Psoas muscle (tissue), 8 donors: ENCODE measurements around the gene BPIFA2. TPM values are rescaled to one million over a fixed set of nuclear protein-coding genes. Genes with fewer than 3 reads are reported as not detected.

ENCODE experiments used
- ATAC-seq, 4 donors: fragments of 200-7000 bp; cut with Tn5 transposase; one replicate each; pipeline ENCODE4 v1.9.1; 2020; ENCODE audit warnings: moderate library complexity in 3 of 4, mild to moderate bottlenecking in 2 of 4
- DNase-seq, 2 donors: peaks; one replicate each; pipeline ENCODE4 v3.0.0-alpha.2; 2020
- H3K27ac ChIP-seq: fragments of 200-600 bp; one replicate; pipeline ENCODE4 v1.8.0; 2022
- H3K27me3 ChIP-seq, 3 donors: fragments of 200-600 bp in 1 of 3; one replicate each; pipeline versions ENCODE4 v1.6.1 to v1.8.0; 2013 to 2022; ENCODE audit warnings: low read length in 2 of 3, mild to moderate bottlenecking in 2 of 3, moderate library complexity in 1 of 3; ENCODE audit not compliant: insufficient read depth in 3 of 3
- H3K36me3 ChIP-seq, 2 donors: fragments of 200-600 bp in 1 of 2; one replicate each; pipeline versions ENCODE4 v1.6.1 to v1.8.0; 2013 to 2022; ENCODE audit warnings: low read depth in 1 of 2, mild to moderate bottlenecking in 1 of 2, moderate library complexity in 1 of 2; ENCODE audit not compliant: insufficient read depth in 1 of 2
- H3K4me1 ChIP-seq: fragments of 200-600 bp; one replicate; pipeline ENCODE4 v1.8.0; 2022
- H3K4me3 ChIP-seq: fragments of 200-600 bp; one replicate; pipeline ENCODE4 v1.8.0; 2022; ENCODE audit warnings: mild to moderate bottlenecking
- H3K9me3 ChIP-seq: fragments of 200-600 bp; one replicate; pipeline ENCODE4 v1.8.0; 2022
- WGBS, 3 donors: extraction: QIAGEN DNeasy Blood & Tissue Kit; methylation state at CpG; one replicate each; pipeline versions ENCODE4 v1.1.6 to v1.1.7; 2013; 5-methylcytosine and 5-hydroxymethylcytosine counted together
- intact Hi-C, 2 donors: fragments of 100-400 bp; cut with DNase I; formaldehyde crosslinking; loops; one replicate each; pipeline versions ENCODE4 v1.11.0 to v1.14.2; 2022
- polyA plus RNA-seq, 3 donors: library from polyadenylated mRNA; stranded (reverse); fragments of 200-250 nt; gene quantifications; one replicate each; pipeline ENCODE4 v1.2.3, GENCODE V29; 2013
- total RNA-seq, 4 donors: library from RNA; stranded (reverse); fragmentation: NEBNext Ultra II Directional in 2 of 4; extraction: Animal tissue kit (Norgen Biotek cat#: 25700) in 2 of 4; gene quantifications; one replicate each; pipeline versions ENCODE4 v1.2.1 to v1.2.4, GENCODE V29; 2021 to 2023
- TF ChIP-seq, protein P1 (sequence below): fragments of 200-600 bp; IDR thresholded peaks from one replicate; pipeline ENCODE4 v1.8.0; 2022; ENCODE audit warnings: antibody characterized with exemption
- donor health status: healthy with polysubstance abuse.
- donor health status: DM: no; HTN: no; CAD: no; lungs with moderate emphysema.
- donor health status: Bipolar disorder and iron deficiency.
- donor health status: healthy.
- donor health status: DM: yes; HTN: yes; CAD: no.
- donor health status: DM: no; HTN: no; CAD: no.
- donor health status: DM: no; HTN: no; CAD: no.
- donor health status: DM: yes; HTN: yes; CAD: no.

The BPIFA2 gene
- total and polyA plus RNA-seq, 7 donors: not detected

DNA sequence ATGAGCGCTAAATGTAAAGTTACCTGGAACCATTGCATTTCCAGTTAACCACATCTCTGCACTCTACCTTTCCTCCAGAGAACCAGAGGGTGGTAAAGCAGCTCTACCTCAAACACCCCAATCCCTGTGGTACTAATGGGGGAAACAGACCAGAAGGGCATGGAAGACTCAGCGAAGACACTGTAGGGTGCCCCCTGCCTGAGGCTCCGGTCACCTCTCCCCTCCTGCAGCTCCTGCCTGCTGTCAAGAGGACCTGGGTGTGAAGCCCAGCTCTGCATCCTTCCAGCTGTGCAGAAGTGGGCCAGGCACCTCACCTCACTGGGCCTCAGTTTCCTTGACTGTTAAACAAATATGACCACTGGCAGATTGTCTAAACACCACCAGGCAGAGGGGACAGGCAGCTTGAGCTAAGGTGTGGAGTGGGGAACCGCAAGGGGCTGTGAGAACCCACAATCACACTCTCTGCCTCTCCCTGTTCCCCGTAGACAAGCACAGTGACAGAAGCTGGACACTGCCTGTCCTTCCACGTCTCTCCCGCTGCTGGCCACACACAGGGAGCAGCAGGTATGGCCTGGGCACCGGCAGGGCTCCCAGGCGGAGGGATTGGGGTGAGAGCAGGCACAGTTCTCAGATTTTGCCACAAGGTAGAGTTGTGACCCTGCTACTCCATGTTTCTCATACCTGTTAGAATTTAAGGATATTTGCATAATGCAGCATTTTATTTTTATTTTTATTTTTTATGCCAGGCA, 9.1 kb upstream of the BPIFA2 start:
- Histone ChIP-seq H3K36me3 (no peaks in the 10 kb centered on the region), H3K4me3 (no peak overlapping the region), H3K4me1 (no peaks in the 10 kb centered on the region), H3K9me3 (no peaks in the 10 kb centered on the region), H3K27ac (no peak overlapping the region), H3K27me3 (peaks cover 0 to 8% (median 0%) of the 10 kb centered on the region in 3 donors)
- WGBS, 3 donors: 69 to 74% (median 71%) methylated on average over 9 of the region's 9 CpGs
- ATAC-seq (no peak), DNase-seq (no peak)
- intact Hi-C loops: no loop called here
- TF ChIP-seq, protein P1, sequence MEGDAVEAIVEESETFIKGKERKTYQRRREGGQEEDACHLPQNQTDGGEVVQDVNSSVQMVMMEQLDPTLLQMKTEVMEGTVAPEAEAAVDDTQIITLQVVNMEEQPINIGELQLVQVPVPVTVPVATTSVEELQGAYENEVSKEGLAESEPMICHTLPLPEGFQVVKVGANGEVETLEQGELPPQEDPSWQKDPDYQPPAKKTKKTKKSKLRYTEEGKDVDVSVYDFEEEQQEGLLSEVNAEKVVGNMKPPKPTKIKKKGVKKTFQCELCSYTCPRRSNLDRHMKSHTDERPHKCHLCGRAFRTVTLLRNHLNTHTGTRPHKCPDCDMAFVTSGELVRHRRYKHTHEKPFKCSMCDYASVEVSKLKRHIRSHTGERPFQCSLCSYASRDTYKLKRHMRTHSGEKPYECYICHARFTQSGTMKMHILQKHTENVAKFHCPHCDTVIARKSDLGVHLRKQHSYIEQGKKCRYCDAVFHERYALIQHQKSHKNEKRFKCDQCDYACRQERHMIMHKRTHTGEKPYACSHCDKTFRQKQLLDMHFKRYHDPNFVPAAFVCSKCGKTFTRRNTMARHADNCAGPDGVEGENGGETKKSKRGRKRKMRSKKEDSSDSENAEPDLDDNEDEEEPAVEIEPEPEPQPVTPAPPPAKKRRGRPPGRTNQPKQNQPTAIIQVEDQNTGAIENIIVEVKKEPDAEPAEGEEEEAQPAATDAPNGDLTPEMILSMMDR: no peak

DNA sequence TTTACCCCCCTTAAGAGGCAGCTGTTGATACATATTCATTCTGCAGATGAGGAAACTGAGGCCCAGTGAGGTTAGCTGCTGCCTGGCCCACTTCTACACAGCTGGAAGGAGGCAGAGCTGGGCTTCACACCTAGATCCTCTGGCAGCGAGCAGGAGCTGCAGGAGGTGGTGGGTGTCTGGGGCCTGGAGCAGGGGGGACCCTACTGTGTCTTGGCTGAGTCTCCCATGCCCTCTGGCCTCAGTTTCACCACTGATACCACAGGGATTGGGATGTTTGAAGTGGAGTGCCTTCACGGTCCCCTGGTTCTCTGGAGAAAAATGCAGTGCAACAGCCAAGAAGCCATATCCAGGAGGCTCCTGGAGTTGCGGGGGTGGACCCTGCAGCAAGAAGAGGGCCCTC, 8.2 kb upstream of the BPIFA2 start:
- H3K4me1 ChIP-seq: no peaks in the 10 kb centered on the region
- no peak for ATAC-seq
- H3K9me3 ChIP-seq: no peaks in the 10 kb centered on the region
- intact Hi-C loops: loop anchor here in 1 of 2 donors (10.0 kb wide), 1 partner anchor 55 kb away; no protein-coding TSS in a partner anchor
- no peak overlapping the region for H3K4me3 ChIP-seq
- no peaks in the 10 kb centered on the region for H3K36me3 ChIP-seq
- WGBS, 3 donors: 74 to 79% (median 74%) methylated on average over 3 of the region's 3 CpGs
- H3K27ac ChIP-seq: no peak overlapping the region
- peaks cover 0 to 8% (median 0%) of the 10 kb centered on the region in 3 donors for H3K27me3 ChIP-seq
- no peak for DNase-seq
- TF ChIP-seq, protein P1: no peak

DNA sequence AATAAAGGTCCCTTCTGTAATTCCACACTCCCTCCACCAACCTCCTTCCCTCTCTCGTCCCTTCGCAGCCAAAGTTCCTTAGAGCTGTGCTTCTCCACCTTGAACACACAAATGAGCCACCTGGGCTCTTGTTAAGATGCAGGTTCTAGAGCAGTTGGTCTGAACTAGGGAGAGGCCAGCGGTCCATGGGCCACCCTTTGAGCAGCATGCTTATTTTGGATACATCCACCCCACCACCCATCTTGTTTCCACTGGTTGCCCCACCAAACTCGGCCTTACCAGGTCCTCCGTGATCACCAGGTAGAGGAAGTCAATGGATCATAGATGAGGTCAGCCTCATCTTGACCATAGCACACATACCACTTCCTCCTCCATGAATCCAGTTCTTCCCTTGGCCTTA, 7.3 kb upstream of the BPIFA2 start:
- no peak for ATAC-seq
- Histone ChIP-seq H3K27ac (no peak overlapping the region), H3K9me3 (no peaks in the 10 kb centered on the region), H3K36me3 (no peaks in the 10 kb centered on the region), H3K4me1 (no peaks in the 10 kb centered on the region), H3K4me3 (no peak overlapping the region), H3K27me3 (peaks cover 0 to 4% (median 0%) of the 10 kb centered on the region in 3 donors)
- DNase-seq: no peak
- intact Hi-C loops: loop anchor here in 1 of 2 donors (10.0 kb wide), 1 partner anchor 56 kb away; no protein-coding TSS in a partner anchor
- TF ChIP-seq, protein P1: no peak
- WGBS, 3 donors: 78 to 85% (median 82%) methylated on average over 5 of the region's 5 CpGs

DNA sequence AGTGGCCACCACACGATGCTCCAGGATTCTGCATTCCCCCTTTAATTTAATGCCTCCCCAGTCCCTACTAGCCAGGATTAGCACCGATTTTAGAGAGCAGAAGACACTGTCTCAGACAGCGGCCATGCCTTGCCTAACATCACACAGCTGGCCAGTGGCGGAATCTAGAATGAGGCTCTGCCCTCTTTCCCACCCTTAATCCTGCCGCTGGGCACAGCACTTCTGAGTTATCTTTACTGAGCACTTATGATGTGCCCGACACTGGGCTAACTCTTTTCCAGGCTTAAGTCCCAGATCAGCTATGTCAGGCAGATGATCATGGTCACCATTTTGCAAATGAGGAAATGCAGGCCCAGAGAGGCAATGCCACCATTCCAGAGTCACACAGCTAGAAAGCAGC, 5.6 kb upstream of the BPIFA2 start:
- no peaks in the 10 kb centered on the region for H3K9me3 ChIP-seq
- 72 to 79% (median 72%) methylated on average over 6 of the region's 6 CpGs for WGBS, 3 donors
- no peak overlapping the region for H3K4me3 ChIP-seq
- no peak overlapping the region for H3K27ac ChIP-seq
- DNase-seq: no peak
- no peak for ATAC-seq
- H3K27me3 ChIP-seq: no peaks in the 10 kb centered on the region
- TF ChIP-seq, protein P1: no peak
- intact Hi-C loops: loop anchor here in 1 of 2 donors (10.0 kb wide), 1 partner anchor 58 kb away; no protein-coding TSS in a partner anchor
- no peaks in the 10 kb centered on the region for H3K36me3 ChIP-seq
- H3K4me1 ChIP-seq: no peaks in the 10 kb centered on the region
